NB4 (cell line): Measurements from ENCODE around the gene AGBL5.

Experiments used
- DNase-seq: peaks from one replicate; pipeline ENCODE4 v3.0.0; 2010; ENCODE audit warnings: low read depth
- H3K4me3 ChIP-seq: one replicate; pipeline ENCODE4 v1.5.1; 2011; ENCODE audit warnings: mild to moderate bottlenecking, low read depth, low read length, moderate library complexity
- CTCF ChIP-seq: IDR thresholded peaks from one replicate; pipeline ENCODE4 v1.5.1; 2012; ENCODE audit warnings: low read depth, low read length
- MAX ChIP-seq: IDR thresholded peaks from 2 replicates; pipeline ENCODE4 v1.6.1; 2011; ENCODE audit warnings: low read depth, low read length
- MYC ChIP-seq: IDR thresholded peaks from 2 replicates; pipeline ENCODE4 v1.6.1; 2011; ENCODE audit warnings: low read depth, low read length
- POLR2A ChIP-seq: IDR thresholded peaks from 2 replicates; pipeline ENCODE4 v1.6.1; 2011; ENCODE audit warnings: mild to moderate bottlenecking; ENCODE audit not compliant: insufficient read length; ENCODE audit errors: extremely low read depth

AGBL5 gene

GRCh38 chr2:27083410-27084296 lies 32.2 kb downstream of the AGBL5 start:
- no peak for TF ChIP-seq MYC
- peak; percentile 76 for DNase-seq
- peak overlapping the region; percentile 73 for H3K4me3 ChIP-seq

GRCh38 chr2:27084297-27085061 lies 33.0 kb downstream of the AGBL5 start:
- peak overlapping the region; percentile 73 for H3K4me3 ChIP-seq
- no peak for DNase-seq
- TF ChIP-seq CTCF (no peak), MAX (no peak), POLR2A (no peak), MYC (no peak)

GRCh38 chr2:27085062-27085672 lies 33.7 kb downstream of the AGBL5 start:
- TF ChIP-seq MAX (no peak), MYC (no peak), CTCF (no peak), POLR2A (no peak)
- peak overlapping the region; percentile 42 for H3K4me3 ChIP-seq
- DNase-seq = no peak

- H3K4me3 ChIP-seq = peak overlapping the region; percentile 42
- TF ChIP-seq MAX (no peak), MYC (0 out of 2 replicates have a peak, but pooled peaks have one; percentile 11), CTCF (peak; percentile 41)
- peak; percentile 76 for DNase-seq
Observed at GRCh38 chr2:27085673-27086089, 34.2 kb downstream of the AGBL5 start.

- DNase-seq = peak; percentile 97
- peak overlapping the region; percentile 49 for H3K4me3 ChIP-seq
- no peak for TF ChIP-seq POLR2A
- peak; percentile 95 for TF ChIP-seq MAX
- TF ChIP-seq CTCF = peak; percentile 53
- peak; percentile 93 for TF ChIP-seq MYC
Observed at GRCh38 chr2:27086090-27086723, 34.7 kb downstream of the AGBL5 start.
